WTC11 (cell line): ENCODE results near the gene ADAMTSL5. TPM values are rescaled to one million over a fixed set of nuclear protein-coding genes. Genes with fewer than 3 reads are reported as not detected.

Experiments used
- ATAC-seq: fragments of 200-7000 bp; cut with Tn5 transposase; 2 replicates; pipeline ENCODE4 v1.10.0; 2021; ENCODE audit warnings: mild to moderate bottlenecking, moderate library complexity
- CTCF ChIA-PET: fragments of 300-600 bp; sonication (Branson Sonifier 250); formaldehyde crosslinking; loops from one replicate; lab custom pipeline; 2021; ENCODE audit warnings: antibody characterized with exemption; lab: Charles Lee
- POLR2A ChIA-PET: fragments of 350-600 bp; sonication (Branson Sonifier 250); formaldehyde crosslinking; loops from one replicate; lab custom pipeline; 2021; ENCODE audit warnings: antibody characterized with exemption; lab: Charles Lee
- DNase-seq: peaks from one replicate; pipeline ENCODE4 v3.0.0; 2021; ENCODE audit warnings: low spot score
- H3K27ac Mint-ChIP-seq: 2 replicates; pipeline ENCODE4 v1.8.0; 2021; ENCODE audit warnings: mixed read lengths
- H3K27me3 Mint-ChIP-seq: 2 replicates; pipeline ENCODE4 v1.8.0; 2021; ENCODE audit warnings: low read depth, mild to moderate bottlenecking, moderate library complexity, mixed read lengths
- H3K36me3 Mint-ChIP-seq: 2 replicates; pipeline ENCODE4 v1.8.0; 2021; ENCODE audit warnings: mixed read lengths
- H3K4me1 Mint-ChIP-seq: 2 replicates; pipeline ENCODE4 v1.8.0; 2022; ENCODE audit warnings: mixed read lengths
- H3K4me3 Mint-ChIP-seq: 2 replicates; pipeline ENCODE4 v1.8.0; 2021; ENCODE audit warnings: mild to moderate bottlenecking, moderate library complexity, mixed read lengths
- H3K9me3 Mint-ChIP-seq: 2 replicates; pipeline ENCODE4 v1.8.0; 2021; ENCODE audit warnings: mixed read lengths
- CBFB ChIP-seq: sonication (generic); formaldehyde crosslinking; IDR thresholded peaks from 2 replicates; pipeline ENCODE4 v1.8.1; 2022; ENCODE audit warnings: mild to moderate bottlenecking, low read depth, missing genetic modification reagents
- CREB1 ChIP-seq: sonication (generic); formaldehyde crosslinking; IDR thresholded peaks from 2 replicates; pipeline ENCODE4 v1.8.0; 2023; ENCODE audit warnings: mild to moderate bottlenecking, missing genetic modification reagents
- E2F4 ChIP-seq: sonication (generic); formaldehyde crosslinking; IDR thresholded peaks from 2 replicates; pipeline ENCODE4 v1.8.1; 2022; ENCODE audit warnings: low read depth, mild to moderate bottlenecking, moderate library complexity, missing genetic modification reagents, borderline replicate concordance
- E2F5 ChIP-seq: sonication (generic); formaldehyde crosslinking; IDR thresholded peaks from 2 replicates; pipeline ENCODE4 v1.8.1; 2022; ENCODE audit warnings: mild to moderate bottlenecking, moderate library complexity, missing genetic modification reagents
- ERG ChIP-seq: fragments of 250-450 bp; sonication (Bioruptor Pico); IDR thresholded peaks from 2 replicates; pipeline ENCODE4 v1.8.0; 2021; ENCODE audit warnings: mild to moderate bottlenecking
- ETV6 ChIP-seq: sonication (generic); formaldehyde crosslinking; IDR thresholded peaks from 2 replicates; pipeline ENCODE4 v1.8.1; 2022; ENCODE audit warnings: mild to moderate bottlenecking, missing genetic modification reagents
- FOXK1 ChIP-seq: sonication (generic); formaldehyde crosslinking; IDR thresholded peaks from 2 replicates; pipeline ENCODE4 v1.8.0; 2022; ENCODE audit warnings: mild to moderate bottlenecking, moderate library complexity, missing genetic modification reagents
- FOXP1 ChIP-seq: sonication (generic); formaldehyde crosslinking; IDR thresholded peaks from 2 replicates; pipeline ENCODE4 v1.8.0; 2022; ENCODE audit warnings: missing genetic modification reagents, mild to moderate bottlenecking, moderate library complexity, borderline replicate concordance
- NR1H2 ChIP-seq: sonication (generic); formaldehyde crosslinking; IDR thresholded peaks from 2 replicates; pipeline ENCODE4 v1.9.0; 2021; ENCODE audit warnings: mild to moderate bottlenecking, moderate library complexity, missing genetic modification reagents
- NR3C1 ChIP-seq: sonication (generic); formaldehyde crosslinking; conservative IDR thresholded peaks from 2 replicates; pipeline ENCODE4 v1.8.1; 2023; ENCODE audit warnings: low read depth, mild to moderate bottlenecking, missing genetic modification reagents
- SP1 ChIP-seq: sonication (generic); formaldehyde crosslinking; conservative IDR thresholded peaks from 2 replicates; pipeline ENCODE4 v1.8.1; 2022; ENCODE audit warnings: missing genetic modification reagents
- ZNF281 ChIP-seq: sonication (generic); formaldehyde crosslinking; IDR thresholded peaks from 2 replicates; pipeline ENCODE4 v1.8.0; 2023; ENCODE audit warnings: mild to moderate bottlenecking, missing genetic modification reagents
- ZNF396 ChIP-seq: fragments of 250-450 bp; sonication (Bioruptor Pico); IDR thresholded peaks from 2 replicates; pipeline ENCODE4 v1.8.0; 2021; ENCODE audit warnings: mild to moderate bottlenecking, moderate library complexity, borderline replicate concordance
- ZSCAN18 ChIP-seq: fragments of 250-450 bp; sonication (Bioruptor Pico); IDR thresholded peaks from 2 replicates; pipeline ENCODE4 v2.1.2; 2022; ENCODE audit warnings: mild to moderate bottlenecking, moderate library complexity
- total RNA-seq: library from RNA; stranded (reverse); gene quantifications from 3 replicates; pipeline ENCODE4 v1.2.3, GENCODE V29; 2021
- TF ChIP-seq, protein P1 (sequence below): sonication (generic); formaldehyde crosslinking; IDR thresholded peaks from 2 replicates; pipeline ENCODE4 v1.8.1; 2023; ENCODE audit warnings: mild to moderate bottlenecking, missing genetic modification reagents
- TF ChIP-seq, protein P2 (sequence below): sonication (generic); formaldehyde crosslinking; IDR thresholded peaks from 2 replicates; pipeline ENCODE4 v1.8.0; 2022; ENCODE audit warnings: mild to moderate bottlenecking, missing genetic modification reagents
- TF ChIP-seq, protein P3 (sequence below): sonication (generic); formaldehyde crosslinking; IDR thresholded peaks from 2 replicates; pipeline ENCODE4 v1.8.1; 2023; ENCODE audit warnings: mild to moderate bottlenecking, moderate library complexity, missing genetic modification reagents

Gene ADAMTSL5
- total RNA-seq, 1 experiment from 2014 or later = 1.5 TPM

DNA sequence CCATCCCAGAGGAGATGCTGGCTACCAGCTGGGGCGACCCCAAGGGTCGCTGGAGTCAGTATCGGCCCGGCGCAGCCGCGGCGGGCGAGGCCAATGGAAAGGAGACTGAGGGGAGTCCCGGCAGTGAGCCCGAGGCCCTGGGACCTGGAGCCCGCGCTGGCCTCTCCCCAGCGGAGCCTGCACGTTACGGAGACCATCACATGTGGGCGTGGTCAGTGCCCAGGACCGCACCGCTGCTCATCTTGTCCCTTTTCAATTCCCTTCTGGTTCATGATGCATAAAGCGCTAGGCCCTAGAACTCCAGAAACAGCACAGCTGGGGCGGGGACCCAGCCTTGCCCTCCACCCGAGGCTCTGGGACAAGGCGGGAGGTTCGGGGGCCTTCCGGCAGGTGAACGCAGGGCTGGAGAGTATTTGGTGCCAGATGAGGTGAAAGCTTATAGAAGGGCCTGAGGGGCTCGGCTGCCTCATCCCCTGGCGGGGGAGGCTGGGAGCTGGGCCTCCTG is 41.8 kb downstream of the ADAMTSL5 start:
- H3K4me1 Mint-ChIP-seq = peaks cover 5% of the 10 kb centered on the region; the same call in 1 of the 2 replicates
- TF ChIP-seq NR3C1 (no peak), E2F5 (CRISPR knock-in tag) (0 out of 2 replicates have a peak, but pooled peaks have one; percentile 29), ZNF281 (0 out of 2 replicates have a peak, but pooled peaks have one; percentile 9), SP1 (CRISPR knock-in tag) (peak; percentile 23; the same call in 1 of the 2 replicates)
- TF ChIP-seq, protein P1, sequence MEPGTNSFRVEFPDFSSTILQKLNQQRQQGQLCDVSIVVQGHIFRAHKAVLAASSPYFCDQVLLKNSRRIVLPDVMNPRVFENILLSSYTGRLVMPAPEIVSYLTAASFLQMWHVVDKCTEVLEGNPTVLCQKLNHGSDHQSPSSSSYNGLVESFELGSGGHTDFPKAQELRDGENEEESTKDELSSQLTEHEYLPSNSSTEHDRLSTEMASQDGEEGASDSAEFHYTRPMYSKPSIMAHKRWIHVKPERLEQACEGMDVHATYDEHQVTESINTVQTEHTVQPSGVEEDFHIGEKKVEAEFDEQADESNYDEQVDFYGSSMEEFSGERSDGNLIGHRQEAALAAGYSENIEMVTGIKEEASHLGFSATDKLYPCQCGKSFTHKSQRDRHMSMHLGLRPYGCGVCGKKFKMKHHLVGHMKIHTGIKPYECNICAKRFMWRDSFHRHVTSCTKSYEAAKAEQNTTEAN (CRISPR knock-in tag) = 0 out of 2 replicates have a peak, but pooled peaks have one; percentile 27
- TF ChIP-seq, protein P2, sequence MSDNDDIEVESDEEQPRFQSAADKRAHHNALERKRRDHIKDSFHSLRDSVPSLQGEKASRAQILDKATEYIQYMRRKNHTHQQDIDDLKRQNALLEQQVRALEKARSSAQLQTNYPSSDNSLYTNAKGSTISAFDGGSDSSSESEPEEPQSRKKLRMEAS = 0 out of 2 replicates have a peak, but pooled peaks have one; percentile 24
- no peak overlapping the region for H3K27ac Mint-ChIP-seq
- ChIA-PET CTCF (interaction anchor here (0.7 to 3.2 kb wide), 12 partner anchors 14 to 355 kb away, joined by 3 to 19 read pairs (median 4); partner anchors contain the start of gene REEP6), POLR2A (interaction anchor here (0.9 kb wide), 1 partner anchor 35 kb away, joined by 3 read pairs; no protein-coding TSS in a partner anchor)
- ATAC-seq (peak; percentile 49), DNase-seq (peak; percentile 78)
- no peaks in the 10 kb centered on the region for H3K9me3 Mint-ChIP-seq
- no peaks in the 10 kb centered on the region for H3K36me3 Mint-ChIP-seq
- H3K4me3 Mint-ChIP-seq = peak overlapping the region; percentile 50
- H3K27me3 Mint-ChIP-seq = peaks cover 57% of the 10 kb centered on the region

DNA sequence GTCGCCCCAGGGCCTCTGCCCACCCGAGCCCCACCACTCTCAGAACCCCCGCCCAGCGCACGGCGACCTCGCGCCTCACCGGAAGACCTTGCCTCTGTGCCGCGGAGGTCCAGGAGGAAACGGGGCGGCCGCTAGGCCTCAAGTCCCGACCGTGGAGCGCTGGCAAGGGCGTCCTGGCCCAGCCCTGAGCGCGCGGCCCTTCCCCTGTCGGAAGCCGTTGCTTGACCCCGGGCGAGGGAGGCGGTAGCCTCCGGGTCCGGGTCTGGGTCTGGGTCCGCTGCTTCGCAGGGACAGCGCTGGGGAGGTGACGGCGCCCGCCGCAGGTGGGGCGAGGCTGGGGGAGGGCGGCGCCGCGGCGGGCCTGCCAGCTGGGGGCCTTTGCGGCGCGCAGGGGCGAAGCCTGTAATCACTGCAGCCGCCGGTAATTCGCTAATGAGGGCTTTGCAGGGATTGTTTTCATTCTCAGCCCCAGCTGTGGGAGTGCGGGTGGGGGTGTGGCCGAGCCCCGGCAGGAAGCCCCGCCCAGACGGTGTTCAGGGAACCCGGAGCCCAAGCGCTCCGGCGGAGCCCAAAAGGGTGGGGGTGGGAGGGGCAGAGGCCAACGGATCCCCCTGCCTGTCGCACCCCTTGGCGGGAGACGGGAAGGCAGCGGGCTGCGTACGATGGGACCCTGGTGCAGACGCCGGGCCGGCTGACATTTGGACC is 42.4 kb downstream of the ADAMTSL5 start:
- peaks cover 60% of the 10 kb centered on the region for H3K27me3 Mint-ChIP-seq
- no peaks in the 10 kb centered on the region for H3K36me3 Mint-ChIP-seq
- ChIA-PET CTCF (interaction anchor here (0.7 to 3.2 kb wide), 8 partner anchors 15 to 356 kb away, joined by 3 to 19 read pairs (median 4); partner anchors contain the start of gene REEP6), POLR2A (no interaction called here)
- DNase-seq = peak; percentile 77
- H3K4me3 Mint-ChIP-seq = peak overlapping the region; percentile 61
- no peak overlapping the region for H3K27ac Mint-ChIP-seq
- no peaks in the 10 kb centered on the region for H3K9me3 Mint-ChIP-seq
- ATAC-seq = peak; percentile 24
- H3K4me1 Mint-ChIP-seq = peaks cover 5% of the 10 kb centered on the region; the same call in 1 of the 2 replicates
- TF ChIP-seq E2F4 (CRISPR knock-in tag) (no peak), ERG (CRISPR knock-in tag) (no peak), SP1 (CRISPR knock-in tag) (no peak; the same call in 1 of the 2 replicates), ZNF281 (no peak), FOXP1 (CRISPR knock-in tag) (no peak; the same call in 1 of the 2 replicates), ZNF396 (CRISPR knock-in tag) (no peak), NR1H2 (no peak), CREB1 (no peak), FOXK1 (CRISPR knock-in tag) (0 out of 2 replicates have a peak, but pooled peaks have one; percentile 40), ZSCAN18 (no peak), CBFB (CRISPR knock-in tag) (no peak), ETV6 (no peak)
- TF ChIP-seq, protein P3, sequence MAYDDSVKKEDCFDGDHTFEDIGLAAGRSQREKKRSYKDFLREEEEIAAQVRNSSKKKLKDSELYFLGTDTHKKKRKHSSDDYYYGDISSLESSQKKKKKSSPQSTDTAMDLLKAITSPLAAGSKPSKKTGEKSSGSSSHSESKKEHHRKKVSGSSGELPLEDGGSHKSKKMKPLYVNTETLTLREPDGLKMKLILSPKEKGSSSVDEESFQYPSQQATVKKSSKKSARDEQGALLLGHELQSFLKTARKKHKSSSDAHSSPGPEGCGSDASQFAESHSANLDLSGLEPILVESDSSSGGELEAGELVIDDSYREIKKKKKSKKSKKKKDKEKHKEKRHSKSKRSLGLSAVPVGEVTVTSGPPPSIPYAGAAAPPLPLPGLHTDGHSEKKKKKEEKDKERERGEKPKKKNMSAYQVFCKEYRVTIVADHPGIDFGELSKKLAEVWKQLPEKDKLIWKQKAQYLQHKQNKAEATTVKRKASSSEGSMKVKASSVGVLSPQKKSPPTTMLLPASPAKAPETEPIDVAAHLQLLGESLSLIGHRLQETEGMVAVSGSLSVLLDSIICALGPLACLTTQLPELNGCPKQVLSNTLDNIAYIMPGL (CRISPR knock-in tag) = peak; percentile 47; the same call in 1 of the 2 replicates
